Measurements from ENCODE around the gene SSPN. TPM values are rescaled to one million over a fixed set of nuclear protein-coding genes. Genes with fewer than 3 reads are reported as not detected.
A peak's percentile ranks its signal among the peaks of the same experiment; 100 is the strongest.

The SSPN gene
- total and polyA plus RNA-seq, 4 experiments from 2014 or later, result 1.0 TPM; not detected in 3

DNA sequence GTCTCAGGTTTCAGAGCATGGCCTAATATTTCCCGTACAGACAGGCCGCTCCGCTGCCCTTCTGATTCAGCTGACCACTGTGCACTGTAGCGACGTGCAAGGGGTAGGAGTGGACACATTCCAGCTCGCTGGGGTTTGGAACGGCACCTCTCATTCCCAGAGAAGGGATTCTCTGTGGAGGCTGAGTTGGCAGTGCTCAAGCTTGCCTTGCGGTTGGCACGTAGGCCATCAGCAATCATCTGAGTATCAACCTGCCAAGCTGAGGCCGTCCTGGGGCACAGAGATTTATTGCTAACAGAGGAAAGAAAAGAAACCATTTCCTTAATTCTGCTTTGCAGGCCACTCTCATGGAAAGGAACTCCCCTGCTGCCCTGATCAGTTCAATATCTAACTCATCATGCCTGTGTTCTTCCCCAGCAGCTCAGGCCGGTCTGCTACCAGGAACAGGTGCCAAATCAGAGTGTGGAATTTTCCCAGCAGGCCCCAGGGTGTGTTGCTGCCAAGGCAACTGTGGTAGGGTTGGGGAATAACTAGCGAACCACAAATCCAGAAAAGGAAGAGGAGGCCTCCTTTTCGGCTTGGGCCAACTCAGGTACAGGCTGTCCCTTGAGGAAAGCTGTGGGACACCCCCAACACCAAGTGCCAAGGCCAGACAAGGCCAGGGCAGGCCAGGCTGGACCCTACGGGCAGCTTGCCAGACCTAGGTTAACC is 92.5 kb downstream of the SSPN start:
- no peak for DNase-seq
- no peak overlapping the region for H3K4me3 Mint-ChIP-seq
- ChIA-PET POLR2A (ENCODE audit: partially characterized antibody) (no interaction called here), CTCF (ENCODE audit: partially characterized antibody) (no interaction called here)
- peaks cover 0 to 2% of the 10 kb centered on the region in 2 donors for H3K27me3 Mint-ChIP-seq
- Histone ChIP-seq H3K36me3 (ENCODE audit: insufficient read depth, low read length) (no peaks in the 10 kb centered on the region), H3K27ac (ENCODE audit: low read depth, low read length) (no peak overlapping the region), H3K9me3 (ENCODE audit: control insufficient read depth in 1 of 2, low read length in 2 of 2) (no peaks in the 10 kb centered on the region), H3K4me1 (ENCODE audit: insufficient read depth, low read length) (no peaks in the 10 kb centered on the region), H3K4me3 (ENCODE audit: low read length in 2 of 2) (no peak overlapping the region), H3K27me3 (ENCODE audit: insufficient read depth, low read length) (no peaks in the 10 kb centered on the region)
- peaks cover 0 to 5% (median 0%) of the 10 kb centered on the region in 4 donors for H3K4me1 Mint-ChIP-seq
- no peaks in the 10 kb centered on the region for H3K36me3 Mint-ChIP-seq
- no peak overlapping the region for H3K27ac Mint-ChIP-seq
- peaks cover 0 to 3% (median 0%) of the 10 kb centered on the region in 8 donors for H3K9me3 Mint-ChIP-seq
- intact Hi-C loops (cut with micrococcal nuclease), result no loop called here

DNA sequence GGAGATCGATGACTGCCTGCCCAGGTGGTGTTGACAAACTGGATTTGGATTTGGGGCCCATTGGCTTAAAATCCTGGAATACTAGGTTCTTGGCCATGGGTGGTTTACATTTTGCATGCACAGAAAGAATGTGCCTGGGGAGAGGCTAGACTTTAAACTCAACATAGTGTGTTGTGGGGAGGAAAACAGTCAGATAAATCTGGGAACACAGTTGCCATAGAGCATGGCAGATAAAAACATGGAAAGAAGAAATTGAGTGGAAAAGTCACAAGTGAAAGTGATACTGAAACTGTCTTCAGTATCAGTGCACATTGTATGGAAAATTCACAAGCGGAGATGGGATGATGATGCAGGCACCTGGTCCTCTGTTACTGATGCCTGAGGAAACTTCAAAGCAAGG is 95.2 kb downstream of the SSPN start:
- H3K36me3 Mint-ChIP-seq, result no peaks in the 10 kb centered on the region
- Histone ChIP-seq H3K4me3 (ENCODE audit: low read length in 2 of 2) (no peak overlapping the region), H3K9me3 (ENCODE audit: control insufficient read depth in 1 of 2, low read length in 2 of 2) (no peaks in the 10 kb centered on the region), H3K27me3 (ENCODE audit: insufficient read depth, low read length) (no peaks in the 10 kb centered on the region), H3K27ac (ENCODE audit: low read depth, low read length) (no peak overlapping the region), H3K4me1 (ENCODE audit: insufficient read depth, low read length) (no peaks in the 10 kb centered on the region), H3K36me3 (ENCODE audit: insufficient read depth, low read length) (no peaks in the 10 kb centered on the region)
- POLR2A ChIA-PET (ENCODE audit: partially characterized antibody), result no interaction called here
- peaks cover 0 to 2% of the 10 kb centered on the region in 2 donors for H3K27me3 Mint-ChIP-seq
- DNase-seq, result no peak
- no peaks in the 10 kb centered on the region for H3K4me1 Mint-ChIP-seq
- no peak overlapping the region for H3K27ac Mint-ChIP-seq
- H3K9me3 Mint-ChIP-seq, result peaks cover 0 to 3% (median 0%) of the 10 kb centered on the region in 8 donors
- no peak overlapping the region for H3K4me3 Mint-ChIP-seq
- intact Hi-C loops (cut with micrococcal nuclease), result no loop called here
- CTCF ChIA-PET (ENCODE audit: partially characterized antibody), result no interaction called here

DNA sequence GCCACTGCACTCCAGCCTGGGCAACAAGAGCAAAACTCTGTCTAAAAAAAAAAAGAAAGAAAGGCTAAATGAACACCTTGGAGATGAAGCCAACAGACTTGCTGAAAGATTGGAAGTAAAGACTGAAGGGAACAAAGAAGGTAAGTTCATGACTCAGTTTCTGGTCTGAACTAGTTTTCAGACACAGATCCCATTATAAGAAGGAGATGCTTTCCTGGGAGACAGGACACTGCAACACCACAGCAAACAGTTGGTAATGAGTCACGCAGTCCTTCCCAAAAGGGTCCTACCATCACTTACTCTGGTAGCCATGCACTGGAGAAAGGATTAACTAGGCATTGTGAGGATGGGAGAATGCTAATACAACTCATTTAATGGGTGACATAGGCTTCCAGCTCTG is 97.2 kb downstream of the SSPN start:
- no peaks in the 10 kb centered on the region for H3K27me3 ChIP-seq (ENCODE audit: insufficient read depth, low read length)
- H3K4me3 ChIP-seq (ENCODE audit: low read length in 2 of 2), result no peak overlapping the region
- no peak for DNase-seq
- intact Hi-C loops (cut with micrococcal nuclease), result no loop called here
- Mint-ChIP-seq H3K27me3 (peaks cover 0 to 2% of the 10 kb centered on the region in 2 donors), H3K4me3 (no peak overlapping the region), H3K4me1 (no peaks in the 10 kb centered on the region), H3K36me3 (no peaks in the 10 kb centered on the region), H3K27ac (no peak overlapping the region), H3K9me3 (peaks cover 0 to under 1% (median 0%) of the 10 kb centered on the region in 8 donors)
- POLR2A ChIA-PET (ENCODE audit: partially characterized antibody), result no interaction called here
- no peaks in the 10 kb centered on the region for H3K36me3 ChIP-seq (ENCODE audit: insufficient read depth, low read length)
- H3K27ac ChIP-seq (ENCODE audit: low read depth, low read length), result no peak overlapping the region
- H3K9me3 ChIP-seq (ENCODE audit: control insufficient read depth in 1 of 2, low read length in 2 of 2), result no peaks in the 10 kb centered on the region
- no peaks in the 10 kb centered on the region for H3K4me1 ChIP-seq (ENCODE audit: insufficient read depth, low read length)
- CTCF ChIA-PET (ENCODE audit: partially characterized antibody), result no interaction called here

DNA sequence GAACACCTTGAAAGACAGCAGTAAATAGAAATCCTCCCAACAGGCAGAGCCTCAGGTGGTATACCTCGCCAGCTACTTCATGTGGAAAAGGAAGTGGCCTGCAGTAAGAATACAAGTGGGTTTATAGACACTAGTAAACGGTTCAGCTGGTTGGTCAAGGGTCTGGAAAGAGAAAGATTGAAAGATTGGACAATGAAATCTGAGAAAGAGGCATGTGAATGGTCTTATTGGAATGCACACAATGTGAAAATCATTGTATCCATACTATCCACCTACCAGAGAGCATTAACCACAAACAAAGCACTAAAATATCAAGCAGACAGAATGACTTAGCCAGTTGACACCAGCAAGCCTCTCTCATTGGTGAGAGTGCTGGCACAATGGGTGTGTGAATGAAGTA is 98.2 kb downstream of the SSPN start:
- peaks cover under 1 to 8% (median 5%) of the 10 kb centered on the region in 4 donors for H3K4me1 Mint-ChIP-seq
- CTCF ChIA-PET (ENCODE audit: partially characterized antibody), result no interaction called here
- Histone ChIP-seq H3K4me3 (ENCODE audit: low read length in 2 of 2) (no peak overlapping the region), H3K27ac (ENCODE audit: low read depth, low read length) (no peak overlapping the region), H3K36me3 (ENCODE audit: insufficient read depth, low read length) (no peaks in the 10 kb centered on the region), H3K4me1 (ENCODE audit: insufficient read depth, low read length) (peaks cover 4% of the 10 kb centered on the region), H3K9me3 (ENCODE audit: control insufficient read depth in 1 of 2, low read length in 2 of 2) (no peaks in the 10 kb centered on the region), H3K27me3 (ENCODE audit: insufficient read depth, low read length) (no peaks in the 10 kb centered on the region)
- peaks cover 0 to 2% of the 10 kb centered on the region in 2 donors for H3K27me3 Mint-ChIP-seq
- H3K27ac Mint-ChIP-seq, result no peak overlapping the region
- H3K9me3 Mint-ChIP-seq, result no peaks in the 10 kb centered on the region
- intact Hi-C loops (cut with micrococcal nuclease), result no loop called here
- POLR2A ChIA-PET (ENCODE audit: partially characterized antibody), result no interaction called here
- H3K36me3 Mint-ChIP-seq, result no peaks in the 10 kb centered on the region
- no peak overlapping the region for H3K4me3 Mint-ChIP-seq
- no peak for DNase-seq

DNA sequence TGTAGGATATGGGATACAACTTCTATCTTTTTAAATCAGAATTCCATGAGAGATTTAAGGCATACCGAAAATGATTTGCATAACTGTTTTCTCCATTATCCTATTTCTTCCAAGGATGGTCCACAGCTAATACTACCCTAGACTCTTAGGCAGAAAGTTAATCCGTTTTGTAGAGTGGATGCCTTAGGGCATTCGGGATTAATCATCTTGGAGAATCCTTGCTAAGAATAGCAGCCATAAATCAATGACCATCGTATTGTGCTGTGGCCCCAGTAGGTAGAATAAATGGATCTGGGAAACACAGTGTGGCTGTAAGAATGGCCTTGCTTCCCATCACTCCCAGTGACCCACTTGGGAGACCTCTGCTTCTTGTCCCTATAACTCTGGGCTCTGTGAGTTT is 99.6 kb downstream of the SSPN start:
- DNase-seq, result no peak
- intact Hi-C loops (cut with micrococcal nuclease), result no loop called here
- Mint-ChIP-seq H3K9me3 (no peaks in the 10 kb centered on the region), H3K36me3 (no peaks in the 10 kb centered on the region), H3K27me3 (peaks cover 0 to 2% of the 10 kb centered on the region in 2 donors), H3K27ac (no peak overlapping the region), H3K4me3 (no peak overlapping the region), H3K4me1 (peaks cover 13 to 20% (median 17%) of the 10 kb centered on the region in 4 donors)
- Histone ChIP-seq H3K9me3 (ENCODE audit: control insufficient read depth in 1 of 2, low read length in 2 of 2) (no peaks in the 10 kb centered on the region), H3K4me3 (ENCODE audit: low read length in 2 of 2) (no peak overlapping the region), H3K4me1 (ENCODE audit: insufficient read depth, low read length) (peaks cover 13% of the 10 kb centered on the region), H3K27ac (ENCODE audit: low read depth, low read length) (no peak overlapping the region), H3K27me3 (ENCODE audit: insufficient read depth, low read length) (no peaks in the 10 kb centered on the region), H3K36me3 (ENCODE audit: insufficient read depth, low read length) (no peaks in the 10 kb centered on the region)
- ChIA-PET CTCF (ENCODE audit: partially characterized antibody) (no interaction called here), POLR2A (ENCODE audit: partially characterized antibody) (no interaction called here)

DNA sequence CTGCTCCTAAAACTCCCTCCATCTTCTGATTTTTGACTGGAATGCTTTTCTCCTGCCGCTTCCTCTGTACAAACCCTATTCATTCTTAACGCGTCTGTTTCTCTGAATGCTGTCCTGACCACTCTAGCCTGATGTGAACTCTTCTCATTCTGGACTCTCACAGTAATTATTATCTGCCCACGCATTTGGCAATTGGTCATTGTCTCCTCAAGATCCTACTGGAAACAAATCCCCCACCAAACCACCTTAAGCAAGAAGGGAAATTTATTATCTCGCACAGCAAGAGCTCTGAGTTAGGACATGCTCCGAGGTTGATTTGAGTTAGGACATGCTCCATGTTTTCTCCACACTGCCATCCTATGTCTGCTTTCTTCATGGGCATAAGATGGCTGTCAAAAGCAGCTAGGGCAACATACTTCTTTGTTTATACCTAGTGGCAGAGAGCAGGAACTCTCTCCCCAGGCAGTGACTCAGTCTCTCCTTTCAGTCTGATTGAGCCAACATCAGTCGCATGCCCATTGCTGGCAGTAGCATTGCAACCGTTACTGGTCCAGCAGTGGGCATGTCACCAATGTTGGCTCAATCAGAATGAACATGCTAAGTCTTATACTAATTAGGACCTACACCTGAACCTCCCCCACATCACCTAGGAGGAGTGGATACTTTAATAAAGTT is 102.2 kb downstream of the SSPN start:
- Histone ChIP-seq H3K27ac (ENCODE audit: low read depth, low read length) (no peak overlapping the region), H3K36me3 (ENCODE audit: insufficient read depth, low read length) (no peaks in the 10 kb centered on the region), H3K4me1 (ENCODE audit: insufficient read depth, low read length) (peaks cover 13% of the 10 kb centered on the region), H3K9me3 (ENCODE audit: control insufficient read depth in 1 of 2, low read length in 2 of 2) (no peaks in the 10 kb centered on the region), H3K27me3 (ENCODE audit: insufficient read depth, low read length) (no peaks in the 10 kb centered on the region), H3K4me3 (ENCODE audit: low read length in 2 of 2) (no peak overlapping the region)
- POLR2A ChIA-PET (ENCODE audit: partially characterized antibody), result no interaction called here
- H3K27ac Mint-ChIP-seq, result no peak overlapping the region
- no peaks in the 10 kb centered on the region for H3K36me3 Mint-ChIP-seq
- no peaks in the 10 kb centered on the region for H3K27me3 Mint-ChIP-seq
- intact Hi-C loops (cut with micrococcal nuclease), result no loop called here
- CTCF ChIA-PET (ENCODE audit: partially characterized antibody), result no interaction called here
- no peak for DNase-seq
- H3K9me3 Mint-ChIP-seq, result peaks cover 0 to 3% (median 0%) of the 10 kb centered on the region in 8 donors
- peaks cover 13 to 22% (median 18%) of the 10 kb centered on the region in 4 donors for H3K4me1 Mint-ChIP-seq
- H3K4me3 Mint-ChIP-seq, result no peak overlapping the region

DNA sequence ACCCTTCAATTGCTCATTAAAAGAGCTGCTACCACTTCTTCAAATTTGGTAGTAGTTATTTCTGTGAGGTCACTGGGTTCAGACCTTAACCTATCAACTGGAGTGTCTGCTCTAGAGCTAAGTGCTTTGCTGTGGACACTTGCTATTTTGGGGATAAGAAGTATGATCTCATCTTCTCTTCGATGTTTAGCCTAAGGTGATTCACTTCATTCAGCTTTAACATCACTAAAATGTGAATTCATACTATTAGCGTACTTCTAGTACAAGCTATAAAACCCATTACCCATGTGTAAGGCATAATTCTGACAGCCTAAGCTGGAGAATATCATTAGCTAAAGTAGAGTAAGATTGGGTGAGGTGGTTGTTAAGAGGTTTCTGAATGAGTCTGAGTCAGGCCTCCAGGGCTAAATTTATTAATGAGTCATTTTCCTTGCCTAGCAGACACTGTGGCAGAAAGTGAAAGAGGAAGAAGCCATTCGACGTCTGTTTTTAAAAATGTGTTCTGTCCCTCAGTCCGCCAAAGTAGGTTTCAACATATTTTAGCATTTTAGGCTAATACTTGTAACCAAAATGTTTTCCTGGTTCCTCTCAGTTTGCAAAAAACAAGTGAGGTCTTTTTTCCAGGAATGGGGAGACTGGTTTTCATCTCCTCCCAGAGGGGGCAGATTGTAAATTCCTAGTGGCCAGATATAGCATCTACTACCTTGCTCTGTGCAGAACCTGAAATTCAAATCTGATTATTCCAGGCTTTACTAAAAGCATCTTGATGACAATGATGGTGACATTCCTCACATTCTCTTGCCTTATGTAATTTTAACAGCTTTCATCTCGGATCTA is 103.6 kb downstream of the SSPN start:
- Histone ChIP-seq H3K27me3 (ENCODE audit: insufficient read depth, low read length) (no peaks in the 10 kb centered on the region), H3K27ac (ENCODE audit: low read depth, low read length) (no peak overlapping the region), H3K4me1 (ENCODE audit: insufficient read depth, low read length) (peaks cover 13% of the 10 kb centered on the region), H3K9me3 (ENCODE audit: control insufficient read depth in 1 of 2, low read length in 2 of 2) (no peaks in the 10 kb centered on the region), H3K36me3 (ENCODE audit: insufficient read depth, low read length) (no peaks in the 10 kb centered on the region), H3K4me3 (ENCODE audit: low read length in 2 of 2) (peak overlapping the region; percentile 23 to 26)
- Mint-ChIP-seq H3K4me1 (peaks cover 13 to 22% (median 18%) of the 10 kb centered on the region in 4 donors), H3K4me3 (peak overlapping the region; percentile 28 to 79 (median 57)), H3K36me3 (no peaks in the 10 kb centered on the region), H3K9me3 (peaks cover 0 to 3% (median 0%) of the 10 kb centered on the region in 8 donors), H3K27me3 (peaks cover 0 to 2% of the 10 kb centered on the region in 2 donors), H3K27ac (peak overlapping the region in 6 of 7 donors; percentile 4 to 72 (median 39))
- ChIA-PET POLR2A (ENCODE audit: partially characterized antibody) (interaction anchor here (0.6 kb wide), 1 partner anchor 213 kb away, joined by 3 read pairs; no protein-coding TSS in a partner anchor), CTCF (ENCODE audit: partially characterized antibody) (no interaction called here)
- peak in 4 of 5 donors; percentile 3 to 13 (median 8) for DNase-seq
- intact Hi-C loops (cut with micrococcal nuclease), result no loop called here

All from CD4-positive, alpha-beta memory T cell (primary cell).